ENCODE results near the gene MS4A2.

MS4A2 gene

GRCh38 chr11:60111793-60112192, 23.3 kb downstream of the MS4A2 start:
- no peaks in the 10 kb centered on the region for H3K36me3 ChIP-seq (ENCODE audit: insufficient read depth, low read length)

GRCh38 chr11:60116996-60117790, 28.7 kb downstream of the MS4A2 start:
- no peaks in the 10 kb centered on the region for H3K79me2 ChIP-seq (ENCODE audit: insufficient read depth, low read length)
- no peaks in the 10 kb centered on the region for H3K9me2 ChIP-seq (replicated peaks; ENCODE audit: low read depth, low read length)
- no peaks in the 10 kb centered on the region for H3K36me3 ChIP-seq (ENCODE audit: insufficient read depth, low read length)
- no peaks in the 10 kb centered on the region for H4K20me1 ChIP-seq (ENCODE audit: insufficient read depth, low read length, poor library complexity, severe bottlenecking)
- no peak overlapping the region for H3K4me3 ChIP-seq (ENCODE audit: low read length, poor library complexity, severe bottlenecking)
- H2AFZ ChIP-seq (ENCODE audit: low read length), result no peak overlapping the region
- TF ChIP-seq CTCF (conservative IDR thresholded peaks at IDR 0.05; ENCODE audit: low read length) (no peak), EZH2phosphoT487 (IDR thresholded peaks at IDR 0.05; ENCODE audit: borderline replicate concordance) (no peak)
- H3F3A ChIP-seq (ENCODE audit: low read depth), result no peaks in the 10 kb centered on the region
- no peaks in the 10 kb centered on the region for H3K27me3 ChIP-seq (ENCODE audit: insufficient read depth, low read length, poor library complexity, severe bottlenecking)
- no peaks in the 10 kb centered on the region for H3K4me1 ChIP-seq (ENCODE audit: insufficient read depth, low read length, poor library complexity, severe bottlenecking)
- H3K9me3 ChIP-seq (ENCODE audit: insufficient read depth, low read depth, low read length), result no peaks in the 10 kb centered on the region
- no peak overlapping the region for H3K4me2 ChIP-seq (ENCODE audit: low read depth, low read length, poor library complexity, severe bottlenecking)
- no peak overlapping the region for H3K9ac ChIP-seq (ENCODE audit: low read depth, low read length, poor library complexity, severe bottlenecking)

More at GRCh38 chr11:60111793-60112192, 23.3 kb downstream of the MS4A2 start:
- Histone ChIP-seq H3K4me2 (ENCODE audit: low read depth, low read length, poor library complexity, severe bottlenecking) (no peak overlapping the region), H3K79me2 (ENCODE audit: insufficient read depth, low read length) (no peaks in the 10 kb centered on the region), H3K9ac (ENCODE audit: low read depth, low read length, poor library complexity, severe bottlenecking) (no peak overlapping the region), H3K9me3 (ENCODE audit: insufficient read depth, low read depth, low read length) (no peaks in the 10 kb centered on the region), H2AFZ (ENCODE audit: low read length) (no peak overlapping the region), H3F3A (ENCODE audit: low read depth) (no peaks in the 10 kb centered on the region), H3K9me2 (replicated peaks; ENCODE audit: low read depth, low read length) (no peaks in the 10 kb centered on the region), H3K27me3 (ENCODE audit: insufficient read depth, low read length, poor library complexity, severe bottlenecking) (no peaks in the 10 kb centered on the region), H3K4me3 (ENCODE audit: low read length, poor library complexity, severe bottlenecking) (no peak overlapping the region), H3K4me1 (ENCODE audit: insufficient read depth, low read length, poor library complexity, severe bottlenecking) (no peaks in the 10 kb centered on the region), H4K20me1 (ENCODE audit: insufficient read depth, low read length, poor library complexity, severe bottlenecking) (no peaks in the 10 kb centered on the region)
- TF ChIP-seq EZH2phosphoT487 (IDR thresholded peaks at IDR 0.05; ENCODE audit: borderline replicate concordance), result no peak
- TF ChIP-seq CTCF (conservative IDR thresholded peaks at IDR 0.05; ENCODE audit: low read length), result no peak

GRCh38 chr11:60118338-60118737, 29.9 kb downstream of the MS4A2 start:
- no peaks in the 10 kb centered on the region for H3K27me3 ChIP-seq (ENCODE audit: insufficient read depth, low read length, poor library complexity, severe bottlenecking)
- no peaks in the 10 kb centered on the region for H3K79me2 ChIP-seq (ENCODE audit: insufficient read depth, low read length)
- no peaks in the 10 kb centered on the region for H3K9me3 ChIP-seq (ENCODE audit: insufficient read depth, low read depth, low read length)
- no peaks in the 10 kb centered on the region for H3F3A ChIP-seq (ENCODE audit: low read depth)
- H3K4me2 ChIP-seq (ENCODE audit: low read depth, low read length, poor library complexity, severe bottlenecking), result no peak overlapping the region
- TF ChIP-seq EZH2phosphoT487 (IDR thresholded peaks at IDR 0.05; ENCODE audit: borderline replicate concordance) (no peak), CTCF (conservative IDR thresholded peaks at IDR 0.05; ENCODE audit: low read length) (0 out of 2 replicates have a peak, but pooled peaks have one; percentile 21)
- H3K9me2 ChIP-seq (replicated peaks; ENCODE audit: low read depth, low read length), result no peaks in the 10 kb centered on the region
- H4K20me1 ChIP-seq (ENCODE audit: insufficient read depth, low read length, poor library complexity, severe bottlenecking), result no peaks in the 10 kb centered on the region
- no peak overlapping the region for H3K9ac ChIP-seq (ENCODE audit: low read depth, low read length, poor library complexity, severe bottlenecking)
- H3K36me3 ChIP-seq (ENCODE audit: insufficient read depth, low read length), result no peaks in the 10 kb centered on the region
- no peaks in the 10 kb centered on the region for H3K4me1 ChIP-seq (ENCODE audit: insufficient read depth, low read length, poor library complexity, severe bottlenecking)
- no peak overlapping the region for H2AFZ ChIP-seq (ENCODE audit: low read length)
- H3K4me3 ChIP-seq (ENCODE audit: low read length, poor library complexity, severe bottlenecking), result no peak overlapping the region
